ENCODE measurements around the gene SP6.

DNA sequence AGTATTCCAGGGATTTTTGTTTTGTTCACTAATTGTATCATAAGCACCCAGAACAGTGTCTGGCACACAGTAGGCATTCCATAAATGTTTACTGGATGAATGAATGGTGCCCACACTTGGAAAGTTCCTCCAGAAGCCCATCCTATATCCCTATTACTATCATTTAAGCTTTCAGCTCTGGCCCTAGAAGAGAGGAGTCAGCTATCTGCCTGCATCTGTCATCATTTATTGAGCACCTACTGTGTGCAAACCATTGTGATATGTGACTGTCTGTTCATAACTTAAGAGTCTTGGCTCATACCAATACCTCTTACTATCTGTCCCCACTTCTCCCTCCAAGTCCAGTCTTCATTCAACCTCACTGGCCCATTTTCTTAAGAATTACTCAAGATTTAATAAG lies 20.1 kb upstream of the SP6 start:
- TF ChIP-seq, protein P1, sequence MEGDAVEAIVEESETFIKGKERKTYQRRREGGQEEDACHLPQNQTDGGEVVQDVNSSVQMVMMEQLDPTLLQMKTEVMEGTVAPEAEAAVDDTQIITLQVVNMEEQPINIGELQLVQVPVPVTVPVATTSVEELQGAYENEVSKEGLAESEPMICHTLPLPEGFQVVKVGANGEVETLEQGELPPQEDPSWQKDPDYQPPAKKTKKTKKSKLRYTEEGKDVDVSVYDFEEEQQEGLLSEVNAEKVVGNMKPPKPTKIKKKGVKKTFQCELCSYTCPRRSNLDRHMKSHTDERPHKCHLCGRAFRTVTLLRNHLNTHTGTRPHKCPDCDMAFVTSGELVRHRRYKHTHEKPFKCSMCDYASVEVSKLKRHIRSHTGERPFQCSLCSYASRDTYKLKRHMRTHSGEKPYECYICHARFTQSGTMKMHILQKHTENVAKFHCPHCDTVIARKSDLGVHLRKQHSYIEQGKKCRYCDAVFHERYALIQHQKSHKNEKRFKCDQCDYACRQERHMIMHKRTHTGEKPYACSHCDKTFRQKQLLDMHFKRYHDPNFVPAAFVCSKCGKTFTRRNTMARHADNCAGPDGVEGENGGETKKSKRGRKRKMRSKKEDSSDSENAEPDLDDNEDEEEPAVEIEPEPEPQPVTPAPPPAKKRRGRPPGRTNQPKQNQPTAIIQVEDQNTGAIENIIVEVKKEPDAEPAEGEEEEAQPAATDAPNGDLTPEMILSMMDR (IDR thresholded peaks at IDR 0.05; ENCODE audit: borderline replicate concordance, extremely low read depth, low read length, poor library complexity, severe bottlenecking), result no peak
- TF ChIP-seq EZH2 (IDR thresholded peaks at IDR 0.05; ENCODE audit: borderline replicate concordance, low read depth, low read length, severe bottlenecking), result no peak
